Endodermal cell (in vitro differentiated cells): Measurements from ENCODE around the gene SESN1. TPM values are rescaled to one million over a fixed set of nuclear protein-coding genes. Genes with fewer than 3 reads are reported as not detected.

Source experiments
- DNase-seq: peaks from one replicate; pipeline ENCODE4 v3.0.0-alpha.2; 2017
- H3K27ac ChIP-seq: 2 replicates; pipeline ENCODE4 v1.5.1; 2013; ENCODE audit warnings: mild to moderate bottlenecking, low read depth, low read length, moderate library complexity
- H3K27me3 ChIP-seq: 2 replicates; pipeline ENCODE4 v1.6.1; 2013; ENCODE audit warnings: mild to moderate bottlenecking, low read length, moderate library complexity; ENCODE audit not compliant: insufficient read depth, control insufficient read depth, poor library complexity, severe bottlenecking
- H3K36me3 ChIP-seq: 2 replicates; pipeline ENCODE4 v1.7.0; 2013; ENCODE audit warnings: mild to moderate bottlenecking, low read length, moderate library complexity; ENCODE audit not compliant: control insufficient read depth, insufficient read depth
- H3K4me1 ChIP-seq: one replicate; pipeline ENCODE4 v1.7.0; 2013; ENCODE audit warnings: low read length; ENCODE audit not compliant: control insufficient read depth, insufficient read depth
- H3K4me3 ChIP-seq: 2 replicates; pipeline ENCODE4 v1.5.1; 2013; ENCODE audit warnings: mild to moderate bottlenecking, low read length, moderate library complexity
- H3K9ac ChIP-seq: 2 replicates; pipeline ENCODE4 v1.6.1; 2013; ENCODE audit warnings: mild to moderate bottlenecking, low read length, moderate library complexity; ENCODE audit not compliant: poor library complexity, severe bottlenecking; ENCODE audit errors: extremely low read depth
- H3K9me3 ChIP-seq: 2 replicates; pipeline ENCODE4 v1.6.1; 2013; ENCODE audit warnings: mild to moderate bottlenecking, low read length, moderate library complexity; ENCODE audit not compliant: control insufficient read depth
- H3K27ac Mint-ChIP-seq: 2 replicates; pipeline ENCODE4 v1.8.0; 2020; ENCODE audit warnings: mixed read lengths
- H3K27me3 Mint-ChIP-seq: 2 replicates; pipeline ENCODE4 v1.8.0; 2021; ENCODE audit warnings: mild to moderate bottlenecking, mixed read lengths; ENCODE audit not compliant: insufficient read depth
- H3K36me3 Mint-ChIP-seq: 2 replicates; pipeline ENCODE4 v1.8.0; 2020; ENCODE audit warnings: low read depth, mixed read lengths
- H3K4me1 Mint-ChIP-seq: 2 replicates; pipeline ENCODE4 v1.8.0; 2020; ENCODE audit warnings: mixed read lengths
- H3K4me3 Mint-ChIP-seq: 2 replicates; pipeline ENCODE4 v1.8.0; 2020; ENCODE audit warnings: mild to moderate bottlenecking, moderate library complexity, mixed read lengths
- H3K9me3 Mint-ChIP-seq: 2 replicates; pipeline ENCODE4 v1.8.0; 2020; ENCODE audit warnings: mild to moderate bottlenecking, mixed read lengths
- WGBS, 2 experiments: methylation state at CpG; one replicate each; pipeline versions ENCODE4 v1.1.5 to v1.1.7; 2013; ENCODE audit warnings: missing lambda C conversion rate in 2 of 2, mixed read lengths in 1 of 2; ENCODE audit not compliant: insufficient coverage in 1 of 2, insufficient read length in 1 of 2; 5-methylcytosine and 5-hydroxymethylcytosine counted together
- total RNA-seq, 2 donors: library from RNA; stranded (reverse); fragmentation: NEBNext Ultra II Directional in 1 of 2; extraction: Animal tissue kit (Norgen Biotek cat#: 25700) in 1 of 2; gene quantifications; 2 replicates in 1 of 2; 3 replicates in 1 of 2; pipeline ENCODE4 v1.2.1, GENCODE V29; 2021
- TF ChIP-seq, protein P1 (sequence below): fragments of 200-600 bp; sonication (generic); conservative IDR thresholded peaks from 2 replicates; pipeline ENCODE4 v1.5.0; 2021; ENCODE audit warnings: antibody characterized with exemption, mild to moderate bottlenecking

Gene SESN1
- total RNA-seq, 2 donors from 2014 or later = 7.5 to 13.1 TPM

DNA sequence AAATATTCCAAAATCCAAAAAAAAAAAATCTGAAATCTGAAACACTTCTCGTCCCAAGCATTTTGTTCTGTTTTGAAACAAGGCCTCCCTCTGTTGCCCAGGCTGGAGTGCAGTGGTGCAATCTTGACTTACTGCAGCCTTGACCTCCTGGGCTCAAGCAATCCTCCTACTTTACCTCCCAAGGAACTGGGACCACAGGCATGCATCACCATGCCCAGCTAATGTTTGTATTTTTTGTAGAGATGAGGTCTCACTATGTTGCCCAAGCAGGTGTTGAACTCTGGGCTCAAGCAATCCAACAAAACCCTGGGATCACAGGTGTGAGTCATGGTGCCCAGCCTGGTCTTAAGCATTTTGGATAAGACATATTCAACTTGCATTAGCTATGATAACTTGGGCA is 13.6 kb downstream of the SESN1 start:
- Histone ChIP-seq H3K36me3 (no peaks in the 10 kb centered on the region), H3K27ac (no peak overlapping the region), H3K4me3 (no peak overlapping the region), H3K4me1 (no peaks in the 10 kb centered on the region), H3K27me3 (no peaks in the 10 kb centered on the region), H3K9me3 (no peaks in the 10 kb centered on the region), H3K9ac (no peak overlapping the region)
- Mint-ChIP-seq H3K36me3 (peaks cover 5% of the 10 kb centered on the region), H3K4me1 (no peaks in the 10 kb centered on the region), H3K9me3 (no peaks in the 10 kb centered on the region), H3K4me3 (no peak overlapping the region), H3K27ac (no peak overlapping the region), H3K27me3 (no peaks in the 10 kb centered on the region)
- WGBS, 2 experiments = 75 to 88% methylated on average over 1 of the region's 1 CpG
- TF ChIP-seq, protein P1, sequence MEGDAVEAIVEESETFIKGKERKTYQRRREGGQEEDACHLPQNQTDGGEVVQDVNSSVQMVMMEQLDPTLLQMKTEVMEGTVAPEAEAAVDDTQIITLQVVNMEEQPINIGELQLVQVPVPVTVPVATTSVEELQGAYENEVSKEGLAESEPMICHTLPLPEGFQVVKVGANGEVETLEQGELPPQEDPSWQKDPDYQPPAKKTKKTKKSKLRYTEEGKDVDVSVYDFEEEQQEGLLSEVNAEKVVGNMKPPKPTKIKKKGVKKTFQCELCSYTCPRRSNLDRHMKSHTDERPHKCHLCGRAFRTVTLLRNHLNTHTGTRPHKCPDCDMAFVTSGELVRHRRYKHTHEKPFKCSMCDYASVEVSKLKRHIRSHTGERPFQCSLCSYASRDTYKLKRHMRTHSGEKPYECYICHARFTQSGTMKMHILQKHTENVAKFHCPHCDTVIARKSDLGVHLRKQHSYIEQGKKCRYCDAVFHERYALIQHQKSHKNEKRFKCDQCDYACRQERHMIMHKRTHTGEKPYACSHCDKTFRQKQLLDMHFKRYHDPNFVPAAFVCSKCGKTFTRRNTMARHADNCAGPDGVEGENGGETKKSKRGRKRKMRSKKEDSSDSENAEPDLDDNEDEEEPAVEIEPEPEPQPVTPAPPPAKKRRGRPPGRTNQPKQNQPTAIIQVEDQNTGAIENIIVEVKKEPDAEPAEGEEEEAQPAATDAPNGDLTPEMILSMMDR = no peak
- DNase-seq = no peak

DNA sequence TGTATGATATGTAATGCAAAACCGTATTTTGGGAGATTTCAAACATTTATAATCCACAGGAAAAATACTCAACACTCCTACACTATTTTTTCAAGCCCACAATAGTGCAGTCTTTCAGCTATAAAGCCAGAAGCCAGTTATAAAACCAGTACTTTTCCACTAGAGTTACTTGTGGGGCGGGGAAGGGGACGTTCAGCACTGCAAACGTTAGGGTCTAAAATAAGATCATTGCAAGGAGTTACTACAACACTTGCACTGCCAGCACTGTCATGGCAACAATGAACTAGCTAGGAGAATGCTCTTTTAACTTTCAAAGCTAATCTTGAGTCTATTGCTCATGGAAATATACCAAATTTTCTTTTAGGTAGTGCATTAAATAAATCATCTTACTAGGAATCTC is 14.7 kb downstream of the SESN1 start:
- Histone ChIP-seq H3K36me3 (no peaks in the 10 kb centered on the region), H3K27ac (peak overlapping the region; percentile 15), H3K4me3 (no peak overlapping the region), H3K9me3 (no peaks in the 10 kb centered on the region), H3K9ac (no peak overlapping the region), H3K4me1 (no peaks in the 10 kb centered on the region), H3K27me3 (no peaks in the 10 kb centered on the region)
- no peaks in the 10 kb centered on the region for H3K9me3 Mint-ChIP-seq
- DNase-seq = no peak
- H3K4me1 Mint-ChIP-seq = no peaks in the 10 kb centered on the region
- no peak overlapping the region for H3K4me3 Mint-ChIP-seq
- H3K36me3 Mint-ChIP-seq = no peaks in the 10 kb centered on the region
- TF ChIP-seq, protein P1 = no peak
- H3K27ac Mint-ChIP-seq = no peak overlapping the region
- H3K27me3 Mint-ChIP-seq = no peaks in the 10 kb centered on the region
- 47 to 90% methylated on average over 3 to 4 of the region's 4 CpGs for WGBS, 2 experiments

DNA sequence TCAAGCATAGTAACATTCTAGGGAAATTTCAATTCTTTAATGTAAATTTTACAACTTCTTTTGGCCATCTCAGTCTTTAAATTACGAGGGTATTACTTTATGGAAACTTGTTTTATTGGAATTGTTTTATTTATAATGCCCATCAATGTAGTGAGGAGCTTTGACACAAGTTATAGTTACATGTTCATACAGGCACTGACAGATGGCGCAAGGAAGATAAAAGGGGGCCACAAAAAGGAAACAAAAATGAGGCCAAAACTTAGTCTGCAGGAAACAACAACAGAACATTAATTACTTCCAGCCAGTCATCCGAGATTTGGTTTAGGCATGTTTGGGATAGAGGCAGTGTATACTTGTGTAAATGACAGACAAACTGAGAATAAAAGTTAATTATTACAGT is 18.3 kb downstream of the SESN1 start:
- DNase-seq = no peak
- H3K4me3 ChIP-seq = no peak overlapping the region
- no peaks in the 10 kb centered on the region for H3K9me3 ChIP-seq
- H3K27me3 ChIP-seq = no peaks in the 10 kb centered on the region
- no peak overlapping the region for H3K27ac ChIP-seq
- no peak overlapping the region for H3K9ac ChIP-seq
- Mint-ChIP-seq H3K4me1 (peaks cover 12% of the 10 kb centered on the region), H3K9me3 (no peaks in the 10 kb centered on the region), H3K36me3 (no peaks in the 10 kb centered on the region), H3K27ac (no peak overlapping the region), H3K4me3 (no peak overlapping the region), H3K27me3 (no peaks in the 10 kb centered on the region)
- 92 to 100% methylated on average over 2 to 3 of the region's 3 CpGs for WGBS, 2 experiments
- peaks cover 3% of the 10 kb centered on the region for H3K4me1 ChIP-seq
- TF ChIP-seq, protein P1 = no peak
- no peaks in the 10 kb centered on the region for H3K36me3 ChIP-seq
